HG03342 (cell line): ENCODE data around the gene PCDHB8.
"Not testable (repeated sequence)": the region's sequence is repeated elsewhere in the genome, so short reads cannot be mapped to it uniquely, and the experiment has no call there.

Experiments used
- ATAC-seq: cut with Tn5 transposase; IDR thresholded peaks from one replicate; pipeline ENCODE4 v1.9.1; 2021; ENCODE audit warnings: mild to moderate bottlenecking, moderate library complexity; ENCODE audit not compliant: unreplicated experiment

PCDHB8 gene

GRCh38 chr5:141224844-141225243, 47.3 kb downstream of the PCDHB8 start:
- ATAC-seq: not testable (repeated sequence)

GRCh38 chr5:141225421-141225820, 47.8 kb downstream of the PCDHB8 start:
- ATAC-seq: not testable (repeated sequence)
